AG10803 (cell line): ENCODE results near the gene TMEM132D.

Source experiments
- DNase-seq: peaks from one replicate; pipeline ENCODE4 v3.0.0; 2010; ENCODE audit warnings: low read depth
- H3K4me3 ChIP-seq: 2 replicates; pipeline ENCODE4 v1.5.1; 2011; ENCODE audit warnings: mild to moderate bottlenecking, low read length, control low read depth
- CTCF ChIP-seq: conservative IDR thresholded peaks from 2 replicates; pipeline ENCODE4 v1.5.1; 2011; ENCODE audit warnings: mild to moderate bottlenecking, low read length, control low read depth, inconsistent platforms

TMEM132D gene

DNA sequence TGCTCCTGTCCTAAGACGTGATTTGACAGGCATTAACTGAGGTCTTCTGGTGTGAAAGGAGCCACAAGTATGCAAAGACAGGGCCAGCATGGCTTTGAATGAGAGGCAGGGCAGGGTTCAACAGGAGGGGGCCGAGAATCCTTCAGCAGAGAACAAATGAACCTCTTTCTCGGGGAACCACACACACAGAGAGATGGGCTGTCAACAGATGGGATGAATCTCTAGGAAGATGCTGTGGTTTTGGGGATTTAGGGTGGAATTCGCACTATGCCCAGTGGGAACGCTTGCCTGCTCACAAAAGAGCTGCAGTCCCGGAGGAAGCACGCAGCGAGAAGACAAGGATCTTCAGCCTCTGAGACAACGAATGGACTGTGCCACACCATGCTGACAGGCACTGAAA, 537.2 kb downstream of the TMEM132D start:
- no peak overlapping the region for H3K4me3 ChIP-seq
- TF ChIP-seq CTCF = no peak
- DNase-seq = no peak

- H3K4me3 ChIP-seq = no peak overlapping the region
- DNase-seq = no peak
- TF ChIP-seq CTCF = no peak
Observed at GRCh38 chr12:129363041-129363440, 540.8 kb downstream of the TMEM132D start.

DNA sequence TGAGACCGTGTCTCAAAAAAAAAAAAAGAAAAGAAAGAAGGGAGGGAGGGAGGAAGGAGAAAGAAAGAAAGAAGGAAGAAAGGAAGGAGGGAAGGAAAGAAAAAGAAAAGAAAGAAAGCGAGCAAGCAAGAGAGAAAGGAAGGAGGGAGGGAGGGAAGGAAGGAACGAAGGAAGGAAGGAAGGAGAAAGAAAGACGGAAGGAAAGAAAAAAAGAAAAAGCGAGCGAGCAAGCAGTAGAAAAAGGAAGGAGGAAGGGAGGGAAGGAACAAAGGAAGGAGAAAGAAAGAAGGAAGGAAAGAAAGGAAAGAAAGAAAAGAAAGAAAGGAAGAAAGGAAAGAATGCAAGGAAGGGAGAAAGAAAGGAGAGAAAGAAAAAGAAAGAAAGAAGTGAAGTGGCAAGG, 546.6 kb downstream of the TMEM132D start:
- no peak overlapping the region for H3K4me3 ChIP-seq
- DNase-seq = no peak
- TF ChIP-seq CTCF = no peak

GRCh38 chr12:129351481-129351880, 552.3 kb downstream of the TMEM132D start:
- no peak for TF ChIP-seq CTCF
- H3K4me3 ChIP-seq = no peak overlapping the region
- no peak for DNase-seq

GRCh38 chr12:129339336-129339735, 564.5 kb downstream of the TMEM132D start:
- no peak for TF ChIP-seq CTCF

DNA sequence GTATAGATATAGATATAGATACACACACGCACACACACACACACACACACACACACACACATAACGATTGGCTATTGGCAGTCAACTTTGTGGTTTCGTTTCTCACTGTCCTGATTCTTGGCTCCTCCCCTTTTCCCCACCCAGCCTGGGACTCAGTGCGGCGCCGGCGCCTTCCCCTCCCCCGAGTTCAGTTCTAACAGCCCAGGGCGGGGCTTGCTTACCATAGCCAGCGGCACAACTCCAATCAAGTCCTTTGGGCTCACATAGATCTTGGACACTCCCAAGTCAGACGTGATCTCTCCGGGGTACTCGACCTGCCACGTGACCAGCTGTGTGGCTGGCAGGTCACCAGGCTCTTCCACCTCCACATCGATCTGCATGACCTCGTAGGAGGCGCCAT, 566.4 kb downstream of the TMEM132D start:
- DNase-seq = no peak

More at GRCh38 chr12:129339336-129339735, 564.5 kb downstream of the TMEM132D start:
- no peak for DNase-seq
- H3K4me3 ChIP-seq = no peak overlapping the region

GRCh38 chr12:129335773-129336172, 568.1 kb downstream of the TMEM132D start:
- no peak overlapping the region for H3K4me3 ChIP-seq
- TF ChIP-seq CTCF = no peak
- no peak for DNase-seq

More for the DNA sequence above, 566.4 kb downstream of the TMEM132D start:
- no peak overlapping the region for H3K4me3 ChIP-seq
- no peak for TF ChIP-seq CTCF
